A549 (cell line): ENCODE measurements around the gene ADGRB2.

ENCODE experiments used
- BHLHE40 ChIP-seq: IDR thresholded peaks from 2 replicates; pipeline ENCODE4 v1.6.1; 2012; ENCODE audit warnings: low read depth, low read length, inconsistent platforms
- EHMT2 ChIP-seq: fragments of 200-600 bp; sonication (generic); IDR thresholded peaks from 2 replicates; pipeline ENCODE4 v1.6.1; 2016; ENCODE audit warnings: antibody characterized with exemption, low read depth, mild to moderate bottlenecking, moderate library complexity
- GATA3 ChIP-seq: IDR thresholded peaks from 2 replicates; pipeline ENCODE4 v1.6.1; 2012; ENCODE audit warnings: borderline replicate concordance
- HDAC2 ChIP-seq: fragments of 200-600 bp; sonication (generic); IDR thresholded peaks from 2 replicates; pipeline ENCODE4 v1.6.1; 2016
- JUN ChIP-seq, 2 experiments: fragments of >200 bp; sonication (Bioruptor Twin); formaldehyde crosslinking; IDR thresholded peaks; 2 replicates in 1 of 2; 3 replicates in 1 of 2; pipeline ENCODE4 v1.6.1; 2016 to 2017
- POLR2A ChIP-seq: IDR thresholded peaks from 2 replicates; pipeline ENCODE4 v1.6.1; 2012; ENCODE audit warnings: mild to moderate bottlenecking, low read length
- POLR2AphosphoS2 ChIP-seq: conservative IDR thresholded peaks from 2 replicates; pipeline ENCODE4 v1.6.1; 2012; ENCODE audit warnings: low read length, improper control_type of control experiment, inconsistent platforms
- RFX5 ChIP-seq: fragments of 450-650 bp; IDR thresholded peaks from 2 replicates; pipeline ENCODE4 v1.7.1; 2014; ENCODE audit warnings: antibody characterized with exemption, mild to moderate bottlenecking, moderate library complexity
- RNF2 ChIP-seq: fragments of 200-600 bp; sonication (generic); IDR thresholded peaks from 2 replicates; pipeline ENCODE4 v1.6.1; 2016; ENCODE audit warnings: low read depth, mild to moderate bottlenecking, antibody characterized with exemption, moderate library complexity, borderline replicate concordance
- ZSCAN20 ChIP-seq: fragments of 250-450 bp; sonication (Bioruptor Pico); IDR thresholded peaks from 2 replicates; pipeline ENCODE4 v1.8.0; 2022; ENCODE audit warnings: mild to moderate bottlenecking, moderate library complexity
- TF ChIP-seq, protein P1 (sequence below): fragments of >200 bp; sonication (Bioruptor Twin); formaldehyde crosslinking; IDR thresholded peaks from 3 replicates; pipeline ENCODE4 v1.5.1; 2016
- TF ChIP-seq, protein P2 (sequence below): fragments of 200-600 bp; sonication (generic); IDR thresholded peaks from 2 replicates; pipeline ENCODE4 v1.6.1; 2016; ENCODE audit warnings: antibody characterized with exemption, mild to moderate bottlenecking, moderate library complexity
- TF ChIP-seq, protein P3 (sequence below): fragments of 450-650 bp; IDR thresholded peaks from 2 replicates; pipeline ENCODE4 v1.6.1; 2014; ENCODE audit warnings: antibody characterized with exemption
- TF ChIP-seq, protein P4 (sequence below): fragments of 150-350 bp; IDR thresholded peaks from 2 replicates; pipeline ENCODE4 v1.6.1; 2014; ENCODE audit warnings: low read depth, mild to moderate bottlenecking, low read length

DNA sequence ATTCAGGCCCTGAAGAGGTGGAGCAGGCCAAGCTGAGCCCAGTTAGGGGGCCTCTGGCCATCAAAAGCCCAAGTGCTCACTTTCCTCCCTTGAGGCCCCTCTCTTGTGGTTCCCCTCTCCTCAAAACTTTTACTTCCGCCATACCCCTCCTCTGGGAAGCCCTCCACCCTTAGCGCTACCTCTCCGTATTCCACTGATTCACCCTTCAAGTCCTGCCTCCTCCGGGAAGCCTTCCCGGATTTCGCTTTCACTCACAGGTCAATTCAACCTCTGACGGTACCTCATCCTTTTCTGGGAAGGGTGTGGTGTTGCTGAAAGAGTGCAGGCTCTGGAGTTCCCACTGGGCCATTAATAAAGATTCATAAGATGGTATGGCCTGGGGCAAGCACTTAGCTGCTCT lies 32.6 kb upstream of the ADGRB2 start:
- TF ChIP-seq HDAC2 (no peak), BHLHE40 (no peak), JUN (IDR thresholded peaks at IDR 0.05) (no peak), RNF2 (no peak), ZSCAN20 (no peak), GATA3 (no peak), POLR2AphosphoS2 (no peak), POLR2A (no peak), EHMT2 (no peak), RFX5 (no peak)
- TF ChIP-seq, protein P1, sequence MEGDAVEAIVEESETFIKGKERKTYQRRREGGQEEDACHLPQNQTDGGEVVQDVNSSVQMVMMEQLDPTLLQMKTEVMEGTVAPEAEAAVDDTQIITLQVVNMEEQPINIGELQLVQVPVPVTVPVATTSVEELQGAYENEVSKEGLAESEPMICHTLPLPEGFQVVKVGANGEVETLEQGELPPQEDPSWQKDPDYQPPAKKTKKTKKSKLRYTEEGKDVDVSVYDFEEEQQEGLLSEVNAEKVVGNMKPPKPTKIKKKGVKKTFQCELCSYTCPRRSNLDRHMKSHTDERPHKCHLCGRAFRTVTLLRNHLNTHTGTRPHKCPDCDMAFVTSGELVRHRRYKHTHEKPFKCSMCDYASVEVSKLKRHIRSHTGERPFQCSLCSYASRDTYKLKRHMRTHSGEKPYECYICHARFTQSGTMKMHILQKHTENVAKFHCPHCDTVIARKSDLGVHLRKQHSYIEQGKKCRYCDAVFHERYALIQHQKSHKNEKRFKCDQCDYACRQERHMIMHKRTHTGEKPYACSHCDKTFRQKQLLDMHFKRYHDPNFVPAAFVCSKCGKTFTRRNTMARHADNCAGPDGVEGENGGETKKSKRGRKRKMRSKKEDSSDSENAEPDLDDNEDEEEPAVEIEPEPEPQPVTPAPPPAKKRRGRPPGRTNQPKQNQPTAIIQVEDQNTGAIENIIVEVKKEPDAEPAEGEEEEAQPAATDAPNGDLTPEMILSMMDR, result no peak
- TF ChIP-seq, protein P2, sequence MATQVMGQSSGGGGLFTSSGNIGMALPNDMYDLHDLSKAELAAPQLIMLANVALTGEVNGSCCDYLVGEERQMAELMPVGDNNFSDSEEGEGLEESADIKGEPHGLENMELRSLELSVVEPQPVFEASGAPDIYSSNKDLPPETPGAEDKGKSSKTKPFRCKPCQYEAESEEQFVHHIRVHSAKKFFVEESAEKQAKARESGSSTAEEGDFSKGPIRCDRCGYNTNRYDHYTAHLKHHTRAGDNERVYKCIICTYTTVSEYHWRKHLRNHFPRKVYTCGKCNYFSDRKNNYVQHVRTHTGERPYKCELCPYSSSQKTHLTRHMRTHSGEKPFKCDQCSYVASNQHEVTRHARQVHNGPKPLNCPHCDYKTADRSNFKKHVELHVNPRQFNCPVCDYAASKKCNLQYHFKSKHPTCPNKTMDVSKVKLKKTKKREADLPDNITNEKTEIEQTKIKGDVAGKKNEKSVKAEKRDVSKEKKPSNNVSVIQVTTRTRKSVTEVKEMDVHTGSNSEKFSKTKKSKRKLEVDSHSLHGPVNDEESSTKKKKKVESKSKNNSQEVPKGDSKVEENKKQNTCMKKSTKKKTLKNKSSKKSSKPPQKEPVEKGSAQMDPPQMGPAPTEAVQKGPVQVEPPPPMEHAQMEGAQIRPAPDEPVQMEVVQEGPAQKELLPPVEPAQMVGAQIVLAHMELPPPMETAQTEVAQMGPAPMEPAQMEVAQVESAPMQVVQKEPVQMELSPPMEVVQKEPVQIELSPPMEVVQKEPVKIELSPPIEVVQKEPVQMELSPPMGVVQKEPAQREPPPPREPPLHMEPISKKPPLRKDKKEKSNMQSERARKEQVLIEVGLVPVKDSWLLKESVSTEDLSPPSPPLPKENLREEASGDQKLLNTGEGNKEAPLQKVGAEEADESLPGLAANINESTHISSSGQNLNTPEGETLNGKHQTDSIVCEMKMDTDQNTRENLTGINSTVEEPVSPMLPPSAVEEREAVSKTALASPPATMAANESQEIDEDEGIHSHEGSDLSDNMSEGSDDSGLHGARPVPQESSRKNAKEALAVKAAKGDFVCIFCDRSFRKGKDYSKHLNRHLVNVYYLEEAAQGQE, result no peak
- TF ChIP-seq, protein P3, sequence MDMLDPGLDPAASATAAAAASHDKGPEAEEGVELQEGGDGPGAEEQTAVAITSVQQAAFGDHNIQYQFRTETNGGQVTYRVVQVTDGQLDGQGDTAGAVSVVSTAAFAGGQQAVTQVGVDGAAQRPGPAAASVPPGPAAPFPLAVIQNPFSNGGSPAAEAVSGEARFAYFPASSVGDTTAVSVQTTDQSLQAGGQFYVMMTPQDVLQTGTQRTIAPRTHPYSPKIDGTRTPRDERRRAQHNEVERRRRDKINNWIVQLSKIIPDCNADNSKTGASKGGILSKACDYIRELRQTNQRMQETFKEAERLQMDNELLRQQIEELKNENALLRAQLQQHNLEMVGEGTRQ, result no peak
- TF ChIP-seq, protein P4, sequence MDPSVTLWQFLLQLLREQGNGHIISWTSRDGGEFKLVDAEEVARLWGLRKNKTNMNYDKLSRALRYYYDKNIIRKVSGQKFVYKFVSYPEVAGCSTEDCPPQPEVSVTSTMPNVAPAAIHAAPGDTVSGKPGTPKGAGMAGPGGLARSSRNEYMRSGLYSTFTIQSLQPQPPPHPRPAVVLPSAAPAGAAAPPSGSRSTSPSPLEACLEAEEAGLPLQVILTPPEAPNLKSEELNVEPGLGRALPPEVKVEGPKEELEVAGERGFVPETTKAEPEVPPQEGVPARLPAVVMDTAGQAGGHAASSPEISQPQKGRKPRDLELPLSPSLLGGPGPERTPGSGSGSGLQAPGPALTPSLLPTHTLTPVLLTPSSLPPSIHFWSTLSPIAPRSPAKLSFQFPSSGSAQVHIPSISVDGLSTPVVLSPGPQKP, result no peak
